Parathyroid adenoma (tissue), 2 donors: ENCODE results near the gene API5.

Experiments used
- H2AFZ ChIP-seq: fragments of 300-600 bp; sonication (generic); one replicate; pipeline ENCODE4 v1.7.0; 2017; ENCODE audit warnings: antibody characterized with exemption, mild to moderate bottlenecking
- H3K27ac ChIP-seq: fragments of 300-600 bp; sonication (generic); one replicate; pipeline ENCODE4 v1.7.0; 2017
- H3K27me3 ChIP-seq: fragments of 300-600 bp; sonication (generic); one replicate; pipeline ENCODE4 v1.7.0; 2017; ENCODE audit warnings: low read length; ENCODE audit not compliant: control insufficient read depth, insufficient read depth
- H3K36me3 ChIP-seq: fragments of 300-600 bp; sonication (generic); one replicate; pipeline ENCODE4 v1.7.0; 2017; ENCODE audit warnings: low read length; ENCODE audit not compliant: control insufficient read depth, insufficient read depth
- H3K4me1 ChIP-seq: fragments of 300-600 bp; sonication (generic); one replicate; pipeline ENCODE4 v1.7.0; 2017; ENCODE audit warnings: control low read depth
- H3K4me2 ChIP-seq: fragments of 300-600 bp; sonication (generic); one replicate; pipeline ENCODE4 v1.7.0; 2017; ENCODE audit warnings: low read length
- H3K4me3 ChIP-seq: fragments of 300-600 bp; sonication (generic); one replicate; pipeline ENCODE4 v1.7.0; 2017; ENCODE audit warnings: low read depth, low read length
- H3K79me2 ChIP-seq: fragments of 300-600 bp; sonication (generic); one replicate; pipeline ENCODE4 v1.7.0; 2017; ENCODE audit warnings: control low read depth
- H3K9ac ChIP-seq: fragments of 300-600 bp; sonication (generic); one replicate; pipeline ENCODE4 v1.7.0; 2017; ENCODE audit warnings: mild to moderate bottlenecking
- H3K9me3 ChIP-seq: fragments of 300-600 bp; sonication (generic); one replicate; pipeline ENCODE4 v1.7.0; 2017; ENCODE audit warnings: low read length; ENCODE audit not compliant: control insufficient read depth
- CTCF ChIP-seq: fragments of 300-600 bp; sonication (generic); IDR thresholded peaks from one replicate; pipeline ENCODE4 v1.7.0; 2017; ENCODE audit warnings: antibody characterized with exemption, mild to moderate bottlenecking
- donor health status: primary hyperparathyroidism.

The API5 gene

DNA sequence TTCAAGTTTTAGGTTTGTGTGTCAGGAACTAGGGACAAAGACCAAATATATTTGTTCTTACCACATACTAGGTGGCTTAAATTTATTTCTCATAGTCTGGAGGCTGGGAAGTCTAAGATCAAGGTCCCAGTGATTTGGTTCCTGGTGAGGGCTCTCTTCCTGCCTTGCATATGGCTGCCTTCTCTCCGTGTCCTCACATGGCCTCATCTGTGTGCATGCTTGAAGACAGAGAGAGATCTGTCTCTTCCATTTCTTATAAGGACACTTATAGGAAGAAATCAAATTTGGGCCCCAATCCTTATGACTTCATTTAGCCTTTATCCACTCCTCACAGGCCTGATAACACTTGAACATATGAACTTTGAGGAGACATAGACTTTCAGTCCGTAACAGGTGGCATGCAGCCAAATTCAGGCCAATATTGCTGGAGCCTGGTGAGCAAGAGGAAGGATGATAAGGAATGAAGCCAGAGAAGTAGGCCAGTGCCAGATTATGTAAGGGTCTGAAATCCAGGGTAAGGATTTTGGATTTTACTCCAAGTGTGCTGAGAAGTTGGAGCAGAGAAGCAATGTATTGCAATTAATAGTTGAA, 82.1 kb downstream of the API5 start:
- no peak for TF ChIP-seq CTCF
- H3K27ac ChIP-seq: no peak overlapping the region

More for the DNA sequence above, 82.1 kb downstream of the API5 start:
- Histone ChIP-seq H3K9me3 (no peaks in the 10 kb centered on the region), H3K4me3 (no peak overlapping the region), H3K4me1 (no peaks in the 10 kb centered on the region), H3K79me2 (no peaks in the 10 kb centered on the region), H3K36me3 (no peaks in the 10 kb centered on the region), H3K9ac (no peak overlapping the region), H3K27me3 (no peaks in the 10 kb centered on the region), H3K4me2 (no peak overlapping the region), H2AFZ (no peak overlapping the region)
